Stimulated activated CD4-positive, alpha-beta T cell treated with anti-CD3 and anti-CD28 coated beads, Interleukin-4, amount 100 ng/mL, for 24 hours (primary cell): ENCODE measurements around the gene NBEA.
"Not testable (repeated sequence)": the region's sequence is repeated elsewhere in the genome, so short reads cannot be mapped to it uniquely, and the experiment has no call there.

Experiments used
- DNase-seq: peaks from one replicate; pipeline ENCODE4 v3.0.0-alpha.2; 2020

The NBEA gene, protein sequence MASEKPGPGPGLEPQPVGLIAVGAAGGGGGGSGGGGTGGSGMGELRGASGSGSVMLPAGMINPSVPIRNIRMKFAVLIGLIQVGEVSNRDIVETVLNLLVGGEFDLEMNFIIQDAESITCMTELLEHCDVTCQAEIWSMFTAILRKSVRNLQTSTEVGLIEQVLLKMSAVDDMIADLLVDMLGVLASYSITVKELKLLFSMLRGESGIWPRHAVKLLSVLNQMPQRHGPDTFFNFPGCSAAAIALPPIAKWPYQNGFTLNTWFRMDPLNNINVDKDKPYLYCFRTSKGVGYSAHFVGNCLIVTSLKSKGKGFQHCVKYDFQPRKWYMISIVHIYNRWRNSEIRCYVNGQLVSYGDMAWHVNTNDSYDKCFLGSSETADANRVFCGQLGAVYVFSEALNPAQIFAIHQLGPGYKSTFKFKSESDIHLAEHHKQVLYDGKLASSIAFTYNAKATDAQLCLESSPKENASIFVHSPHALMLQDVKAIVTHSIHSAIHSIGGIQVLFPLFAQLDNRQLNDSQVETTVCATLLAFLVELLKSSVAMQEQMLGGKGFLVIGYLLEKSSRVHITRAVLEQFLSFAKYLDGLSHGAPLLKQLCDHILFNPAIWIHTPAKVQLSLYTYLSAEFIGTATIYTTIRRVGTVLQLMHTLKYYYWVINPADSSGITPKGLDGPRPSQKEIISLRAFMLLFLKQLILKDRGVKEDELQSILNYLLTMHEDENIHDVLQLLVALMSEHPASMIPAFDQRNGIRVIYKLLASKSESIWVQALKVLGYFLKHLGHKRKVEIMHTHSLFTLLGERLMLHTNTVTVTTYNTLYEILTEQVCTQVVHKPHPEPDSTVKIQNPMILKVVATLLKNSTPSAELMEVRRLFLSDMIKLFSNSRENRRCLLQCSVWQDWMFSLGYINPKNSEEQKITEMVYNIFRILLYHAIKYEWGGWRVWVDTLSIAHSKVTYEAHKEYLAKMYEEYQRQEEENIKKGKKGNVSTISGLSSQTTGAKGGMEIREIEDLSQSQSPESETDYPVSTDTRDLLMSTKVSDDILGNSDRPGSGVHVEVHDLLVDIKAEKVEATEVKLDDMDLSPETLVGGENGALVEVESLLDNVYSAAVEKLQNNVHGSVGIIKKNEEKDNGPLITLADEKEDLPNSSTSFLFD (N-terminal part only)

DNA sequence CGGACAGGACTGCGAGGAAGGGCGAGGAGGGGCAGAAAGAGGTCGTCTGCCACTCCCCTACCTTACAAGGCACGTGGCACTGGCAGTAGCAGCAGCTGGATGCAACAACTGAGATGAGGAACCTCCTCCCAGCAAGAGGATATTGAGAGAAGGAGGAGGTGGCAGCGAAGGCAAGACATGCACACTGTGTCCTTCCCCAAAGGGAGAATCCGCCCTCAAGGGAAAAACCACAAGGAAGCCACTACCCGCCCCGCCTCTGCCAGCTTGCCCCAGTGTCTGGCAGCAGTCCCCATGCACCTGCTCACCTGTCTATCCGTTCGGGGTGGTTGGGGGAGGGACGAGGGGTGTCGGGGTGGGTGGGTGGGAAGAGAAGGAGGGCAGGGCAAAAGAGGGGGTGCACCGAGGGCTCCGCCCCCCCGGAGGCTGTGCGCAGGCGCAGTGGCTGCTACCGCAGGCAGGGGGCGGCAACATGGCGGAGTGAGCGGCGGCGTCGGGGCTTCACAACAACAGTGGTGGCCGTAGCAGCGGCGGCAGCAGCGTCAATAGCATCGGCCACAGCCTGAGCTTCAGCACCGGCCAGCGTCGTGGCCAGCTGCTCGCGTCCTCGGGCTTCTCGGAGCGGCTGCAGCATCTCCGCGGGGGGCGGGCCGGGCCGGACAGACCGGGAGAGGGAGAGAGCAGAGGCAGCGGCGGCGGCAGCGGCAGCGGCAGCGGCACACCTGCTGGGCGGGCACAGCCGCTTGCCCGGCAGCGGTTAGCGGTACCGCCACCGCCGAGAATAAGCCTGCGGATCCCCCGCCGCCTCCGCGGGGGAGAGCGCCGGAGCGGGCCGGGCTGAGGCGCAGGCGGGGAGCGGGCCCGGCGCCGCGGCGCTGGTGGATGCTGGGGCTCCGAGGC is at the start of gene NBEA:
Gene NBEA (plus strand): TSS at position 436 of the 897 bp plus-strand sequence. CDS start 551 bp downstream, outside the sequence.
- peak; percentile 69 for DNase-seq

DNA sequence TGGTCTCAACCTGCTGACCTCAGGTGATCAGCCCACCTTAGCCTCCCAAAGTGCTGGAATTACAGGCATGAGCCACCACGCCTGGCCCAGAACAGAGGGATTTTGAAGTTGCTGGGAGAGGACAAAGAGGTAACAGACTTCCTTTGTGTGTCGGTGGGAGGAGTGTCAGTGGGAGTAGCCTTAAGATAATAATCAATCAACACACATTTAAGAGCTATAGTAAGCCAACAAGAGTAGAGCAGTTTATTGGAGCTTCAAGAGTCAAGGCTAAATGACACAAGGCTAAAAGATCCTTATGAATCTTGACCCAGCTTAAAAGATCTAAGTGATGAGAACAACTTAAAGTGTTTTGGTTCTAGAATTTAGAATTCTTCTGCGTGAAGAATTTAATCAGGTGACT is 47.3 kb upstream of the NBEA start:
- no peak for DNase-seq

GRCh38 chr13:34897220-34897619 is 44.9 kb upstream of the NBEA start:
- no peak for DNase-seq

DNA sequence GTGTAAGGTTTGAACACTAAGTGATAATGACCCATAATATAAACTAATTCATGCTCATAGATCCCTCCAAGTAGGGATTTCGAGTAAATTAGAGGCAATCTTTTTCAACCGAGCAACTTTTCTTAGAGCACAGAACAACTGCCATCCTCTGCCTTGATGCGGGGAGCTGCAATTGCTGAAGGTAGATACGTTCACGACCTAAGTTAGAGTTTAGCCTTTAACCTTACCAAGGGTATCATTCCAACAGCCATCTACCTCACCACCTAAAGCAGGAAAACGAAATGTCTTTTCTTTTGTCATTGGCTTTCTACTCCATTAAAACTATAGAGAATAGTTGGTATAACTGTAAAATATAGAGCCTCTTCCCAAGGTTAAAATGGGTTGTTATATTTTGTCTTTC is 42.2 kb upstream of the NBEA start:
- DNase-seq = no peak

GRCh38 chr13:34900288-34900739 is 41.8 kb upstream of the NBEA start:
- no peak for DNase-seq

DNA sequence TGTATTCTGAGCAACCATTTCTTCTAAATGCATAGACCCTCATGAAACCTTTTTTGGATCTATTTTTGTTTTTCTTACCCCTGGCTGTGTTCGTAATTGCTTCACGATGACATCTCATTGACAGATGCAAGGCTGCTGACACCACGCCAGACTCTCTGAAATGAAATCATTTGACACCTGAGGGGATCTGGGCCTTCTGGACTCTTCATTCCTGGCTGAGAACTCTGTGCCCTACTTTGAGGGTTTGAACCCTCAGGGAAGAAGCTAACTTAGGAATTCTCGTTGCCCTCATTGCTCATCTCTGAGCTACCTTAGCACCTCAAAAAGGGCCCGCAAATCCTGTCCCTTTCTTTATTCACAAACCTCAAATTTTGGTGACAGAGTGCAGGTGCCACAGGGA is 40.5 kb upstream of the NBEA start:
- DNase-seq = no peak

DNA sequence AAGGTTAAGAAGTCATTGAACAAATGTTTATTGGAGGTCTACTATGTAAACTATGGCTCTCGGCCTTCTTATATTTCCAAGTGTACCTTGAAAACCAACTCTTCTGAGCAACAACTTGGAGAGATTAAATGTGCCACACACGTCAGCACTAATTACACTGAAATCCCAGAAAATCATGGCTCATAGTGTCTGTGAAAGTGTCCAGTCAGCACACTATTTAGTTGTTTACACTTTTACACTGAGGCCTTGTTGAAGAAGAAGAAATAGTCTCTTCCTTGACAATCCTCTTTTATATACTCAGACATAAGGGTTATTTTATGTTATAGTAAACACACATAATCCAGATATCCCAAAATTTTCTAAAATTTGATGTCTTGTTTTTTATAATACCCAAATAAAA is 30.9 kb upstream of the NBEA start:
- no peak for DNase-seq

DNA sequence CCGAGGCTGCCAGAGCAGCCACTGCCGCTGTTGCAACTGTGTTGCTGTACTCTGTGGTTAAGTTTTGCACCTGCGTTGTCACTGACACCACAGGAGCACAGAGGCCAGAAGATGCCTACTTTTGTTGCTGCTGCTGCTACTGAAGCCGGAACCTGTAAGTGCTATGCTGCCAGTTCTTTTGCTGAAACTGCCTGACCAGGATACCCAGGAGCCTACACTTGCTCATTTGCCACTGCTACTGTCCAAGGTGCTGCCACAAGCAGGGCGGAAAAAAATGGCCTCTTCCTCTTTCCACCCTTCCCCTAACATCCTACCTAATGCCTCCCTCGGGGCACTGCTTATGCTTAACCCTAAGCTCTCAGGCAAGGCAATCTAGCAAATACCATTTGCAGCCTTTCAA is 29.0 kb upstream of the NBEA start:
- no peak for DNase-seq

GRCh38 chr13:34914416-34914815 is 27.7 kb upstream of the NBEA start:
- DNase-seq = no peak

DNA sequence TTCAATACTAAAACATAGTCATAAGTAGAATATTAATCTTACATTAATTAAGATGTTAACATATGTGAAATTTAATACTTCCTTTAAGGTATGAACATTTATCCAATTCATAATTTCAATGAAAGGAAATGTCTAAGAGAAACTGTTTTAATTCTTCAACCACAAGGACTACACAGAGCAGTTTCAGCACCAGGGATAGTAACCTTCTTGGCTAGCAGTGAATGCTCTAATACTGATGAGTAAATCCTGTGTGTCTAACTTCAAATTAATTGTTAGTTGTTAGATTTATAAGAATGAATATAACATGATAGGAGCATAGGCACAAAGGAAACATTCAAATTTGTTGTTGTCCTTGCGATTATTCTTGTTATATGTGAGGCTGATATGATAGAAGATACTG is 15.6 kb upstream of the NBEA start:
- DNase-seq = no peak

- not testable (repeated sequence) for DNase-seq
Observed at GRCh38 chr13:34928676-34929075, 13.4 kb upstream of the NBEA start.

DNA sequence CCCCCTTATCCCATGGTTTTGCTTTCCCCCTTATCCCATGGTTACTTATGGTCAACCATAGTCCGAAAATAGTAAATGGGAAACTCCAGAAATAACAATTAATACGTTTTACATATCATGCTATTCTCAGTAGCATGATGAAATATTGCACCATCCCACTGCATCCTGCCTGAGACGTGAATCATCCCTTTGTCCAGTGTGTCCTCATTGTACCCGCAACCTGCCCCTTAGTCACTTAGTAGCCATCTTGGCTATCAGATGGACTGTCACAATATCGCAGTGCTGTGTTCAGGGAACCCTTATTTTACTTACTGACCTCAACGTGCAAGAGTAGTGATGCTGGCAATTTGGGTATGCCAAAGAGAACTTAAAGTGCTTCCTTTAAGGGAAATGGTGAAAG is 10.5 kb upstream of the NBEA start:
- no peak for DNase-seq

- DNase-seq = no peak
Observed at GRCh38 chr13:34933349-34933748, 8.7 kb upstream of the NBEA start.

DNA sequence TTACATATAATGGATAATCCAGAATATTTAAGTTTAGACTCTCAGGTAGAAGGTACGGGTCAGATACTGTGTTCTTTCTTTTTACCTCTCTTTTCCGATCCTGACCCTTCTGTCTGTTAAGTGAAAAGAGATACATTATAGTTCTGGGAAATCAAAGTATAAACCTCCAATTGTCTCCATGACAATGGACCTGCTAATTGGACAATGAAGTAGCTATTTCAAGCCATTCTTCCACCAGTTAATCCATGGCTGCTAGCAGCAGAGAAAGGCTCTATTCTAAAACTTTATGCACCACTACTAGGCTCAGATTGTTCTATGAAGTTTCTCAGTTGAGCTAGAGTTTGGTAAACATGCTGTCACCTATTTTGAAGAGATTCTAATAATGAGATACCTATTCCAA is 8.3 kb upstream of the NBEA start:
- DNase-seq = no peak

DNA sequence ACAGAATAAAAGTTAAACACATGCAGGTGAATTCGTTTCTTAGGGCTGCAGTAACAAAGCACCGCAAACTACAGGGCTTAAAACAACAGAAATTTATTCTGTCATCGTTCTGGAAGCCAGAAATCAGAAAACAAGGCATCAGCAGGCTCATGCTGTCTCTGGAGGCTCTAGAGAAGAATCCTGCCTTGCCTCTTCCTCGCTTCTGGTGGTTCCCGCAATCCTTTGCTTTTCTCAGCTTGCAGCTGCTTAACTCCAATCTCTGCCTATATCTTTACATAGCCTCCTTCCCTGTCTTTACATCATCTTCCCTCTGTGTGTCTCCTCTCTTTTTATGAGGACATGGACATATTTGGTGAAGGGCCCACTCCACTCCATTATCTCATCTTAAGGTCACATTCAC is 6.2 kb upstream of the NBEA start:
- no peak for DNase-seq

- no peak for DNase-seq
Observed at GRCh38 chr13:34939771-34940170, 2.3 kb upstream of the NBEA start.

GRCh38 chr13:34941436-34941834 is 635 bp upstream of the NBEA start:
- no peak for DNase-seq

DNA sequence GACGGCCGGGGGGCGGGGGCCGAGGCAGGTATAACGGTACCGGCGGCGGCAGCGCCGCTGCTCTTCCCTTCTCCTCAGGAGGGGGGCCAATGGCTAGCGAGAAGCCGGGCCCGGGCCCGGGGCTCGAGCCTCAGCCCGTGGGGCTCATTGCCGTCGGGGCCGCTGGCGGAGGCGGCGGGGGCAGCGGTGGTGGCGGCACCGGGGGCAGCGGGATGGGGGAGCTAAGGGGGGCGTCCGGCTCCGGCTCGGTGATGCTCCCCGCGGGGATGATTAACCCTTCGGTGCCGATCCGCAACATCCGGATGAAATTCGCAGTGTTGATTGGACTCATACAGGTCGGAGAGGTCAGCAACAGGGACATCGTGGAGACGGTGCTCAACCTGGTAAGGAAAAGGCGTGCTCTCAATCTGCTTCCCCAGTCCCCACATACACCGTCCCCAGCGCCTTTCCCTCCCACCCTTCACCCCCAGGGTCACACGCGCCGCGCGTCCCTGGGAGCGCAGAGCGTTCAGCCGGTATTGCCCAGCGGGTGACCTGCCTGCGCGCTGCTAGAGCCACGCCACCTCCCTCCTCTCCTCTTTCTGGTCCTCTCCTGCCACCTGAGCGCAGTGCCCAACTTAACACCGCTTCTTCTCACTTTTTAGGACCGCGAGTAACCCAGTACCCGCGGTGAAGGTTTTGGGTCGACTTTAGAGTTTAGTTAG is 814 bp downstream of the NBEA start:
- no peak for DNase-seq

- DNase-seq = no peak
Observed at GRCh38 chr13:34943436-34944273, 1.6 kb downstream of the NBEA start.

DNA sequence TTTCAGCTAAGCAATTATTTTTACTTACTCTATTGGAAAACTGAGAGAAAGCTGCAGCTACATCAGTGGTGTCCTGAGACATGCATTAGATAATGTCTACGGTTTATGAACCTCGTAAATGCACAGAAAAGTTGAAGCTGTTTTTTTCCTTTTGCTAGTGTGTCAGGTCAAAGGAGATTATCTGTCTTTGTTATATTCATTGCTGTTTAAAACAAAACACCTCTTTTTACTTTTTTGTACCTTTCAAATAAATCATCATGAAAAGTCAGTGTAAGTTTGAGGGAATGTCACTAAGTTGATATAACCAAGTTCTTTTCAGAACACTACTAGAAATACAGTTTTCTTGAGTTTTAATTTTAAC is 2.2 kb downstream of the NBEA start:
- no peak for DNase-seq

DNA sequence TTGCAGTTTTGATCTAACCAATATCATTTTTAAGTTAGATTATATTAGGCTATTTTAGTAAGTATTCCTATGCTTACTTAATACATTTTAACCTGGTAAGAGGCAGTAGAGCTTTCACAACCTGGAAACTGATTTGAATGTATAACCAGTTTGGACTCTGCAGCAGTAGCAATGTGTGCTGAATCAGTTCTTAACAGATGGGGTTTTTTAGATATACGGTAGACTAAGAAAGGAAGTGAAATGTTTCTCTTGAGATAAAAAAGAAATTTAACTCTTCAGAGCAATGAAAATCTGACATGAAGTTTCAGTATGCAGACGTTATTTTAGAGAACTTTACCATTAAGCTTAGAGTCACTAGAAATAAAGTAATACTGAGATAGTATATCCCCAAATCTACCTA is 2.7 kb downstream of the NBEA start:
- no peak for DNase-seq
